ENCODE data around the gene SLC35F2. TPM values are rescaled to one million over a fixed set of nuclear protein-coding genes. Genes with fewer than 3 reads are reported as not detected.
A peak's percentile ranks its signal among the peaks of the same experiment; 100 is the strongest.
"Not testable (repeated sequence)": the region's sequence is repeated elsewhere in the genome, so short reads cannot be mapped to it uniquely, and the experiment has no call there.

SLC35F2 gene
- total and polyA plus RNA-seq, 2 donors (not counting 1 experiment from before 2014, with no cell fraction given), result 2.8 to 7.4 TPM

DNA sequence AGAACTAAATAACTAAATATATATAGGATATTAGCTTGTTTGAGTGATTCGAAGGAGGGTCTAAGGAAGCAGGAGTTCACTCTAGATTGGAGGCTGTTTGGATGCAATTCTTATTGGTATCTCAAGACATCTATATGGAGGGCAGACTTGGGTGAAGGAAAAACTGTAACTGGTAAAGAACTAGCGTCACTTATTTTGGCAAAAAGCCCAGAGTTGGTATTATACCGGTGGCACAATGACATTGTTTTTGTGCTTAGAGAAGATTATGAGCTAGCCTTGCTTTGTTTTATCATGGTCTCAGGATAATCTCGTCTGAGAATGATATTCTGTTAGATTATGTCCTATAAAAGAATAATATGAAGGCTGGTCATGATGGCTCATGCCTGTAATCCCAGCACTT is 6.0 kb upstream of the SLC35F2 start:
- no peaks in the 10 kb centered on the region for H4K20me1 ChIP-seq (ENCODE audit: control insufficient read depth, extremely low read depth, insufficient read depth, low read length)
- no peak overlapping the region for H3K27ac ChIP-seq (ENCODE audit: insufficient read depth, low read length)
- H2AFZ ChIP-seq (ENCODE audit: low read length), result no peak overlapping the region
- H3K27me3 ChIP-seq (ENCODE audit: control insufficient read depth, insufficient read depth, low read length), result no peaks in the 10 kb centered on the region
- peaks cover 1% of the 10 kb centered on the region for H3K4me1 ChIP-seq (ENCODE audit: control insufficient read depth, extremely low read depth, insufficient read depth, low read length)
- no peaks in the 10 kb centered on the region for H3K36me3 ChIP-seq (ENCODE audit: control insufficient read depth, insufficient read depth, low read length)
- no peak for TF ChIP-seq EZH2 (IDR thresholded peaks at IDR 0.05; ENCODE audit: low read length, missing control alignments)
- TF ChIP-seq, protein P1, sequence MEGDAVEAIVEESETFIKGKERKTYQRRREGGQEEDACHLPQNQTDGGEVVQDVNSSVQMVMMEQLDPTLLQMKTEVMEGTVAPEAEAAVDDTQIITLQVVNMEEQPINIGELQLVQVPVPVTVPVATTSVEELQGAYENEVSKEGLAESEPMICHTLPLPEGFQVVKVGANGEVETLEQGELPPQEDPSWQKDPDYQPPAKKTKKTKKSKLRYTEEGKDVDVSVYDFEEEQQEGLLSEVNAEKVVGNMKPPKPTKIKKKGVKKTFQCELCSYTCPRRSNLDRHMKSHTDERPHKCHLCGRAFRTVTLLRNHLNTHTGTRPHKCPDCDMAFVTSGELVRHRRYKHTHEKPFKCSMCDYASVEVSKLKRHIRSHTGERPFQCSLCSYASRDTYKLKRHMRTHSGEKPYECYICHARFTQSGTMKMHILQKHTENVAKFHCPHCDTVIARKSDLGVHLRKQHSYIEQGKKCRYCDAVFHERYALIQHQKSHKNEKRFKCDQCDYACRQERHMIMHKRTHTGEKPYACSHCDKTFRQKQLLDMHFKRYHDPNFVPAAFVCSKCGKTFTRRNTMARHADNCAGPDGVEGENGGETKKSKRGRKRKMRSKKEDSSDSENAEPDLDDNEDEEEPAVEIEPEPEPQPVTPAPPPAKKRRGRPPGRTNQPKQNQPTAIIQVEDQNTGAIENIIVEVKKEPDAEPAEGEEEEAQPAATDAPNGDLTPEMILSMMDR (conservative IDR thresholded peaks at IDR 0.05 in 1 of 2, IDR thresholded peaks at IDR 0.05 in 1 of 2; ENCODE audit: low read depth in 1 of 2, low read length in 2 of 2), result no peak
- no peak for DNase-seq (ENCODE audit: low read depth in 2 of 2)
- no peaks in the 10 kb centered on the region for H3K9me3 ChIP-seq (ENCODE audit: control insufficient read depth, insufficient read depth, low read depth, low read length)
- no peak overlapping the region for H3K4me2 ChIP-seq (ENCODE audit: extremely low read depth, insufficient read depth, low read length)
- no peaks in the 10 kb centered on the region for H3K79me2 ChIP-seq (ENCODE audit: control insufficient read depth, insufficient read depth, low read length)
- H3K4me3 ChIP-seq (replicated peaks in 1 of 4; ENCODE audit: control extremely low read depth in 1 of 4, insufficient read depth in 1 of 4, low read depth in 3 of 4, low read length in 4 of 4), result no peak overlapping the region
- H3K9ac ChIP-seq (ENCODE audit: insufficient read depth, low read length), result no peak overlapping the region

- Histone ChIP-seq H3K4me2 (ENCODE audit: extremely low read depth, insufficient read depth, low read length) (no peak overlapping the region), H4K20me1 (ENCODE audit: control insufficient read depth, extremely low read depth, insufficient read depth, low read length) (no peaks in the 10 kb centered on the region), H3K4me1 (ENCODE audit: control insufficient read depth, extremely low read depth, insufficient read depth, low read length) (peaks cover 3% of the 10 kb centered on the region), H3K79me2 (ENCODE audit: control insufficient read depth, insufficient read depth, low read length) (no peaks in the 10 kb centered on the region), H3K36me3 (ENCODE audit: control insufficient read depth, insufficient read depth, low read length) (no peaks in the 10 kb centered on the region), H3K27me3 (ENCODE audit: control insufficient read depth, insufficient read depth, low read length) (no peaks in the 10 kb centered on the region), H3K4me3 (replicated peaks in 1 of 4; ENCODE audit: control extremely low read depth in 1 of 4, insufficient read depth in 1 of 4, low read depth in 3 of 4, low read length in 4 of 4) (no peak overlapping the region), H2AFZ (ENCODE audit: low read length) (no peak overlapping the region), H3K27ac (ENCODE audit: insufficient read depth, low read length) (no peak overlapping the region), H3K9me3 (ENCODE audit: control insufficient read depth, insufficient read depth, low read depth, low read length) (no peaks in the 10 kb centered on the region), H3K9ac (ENCODE audit: insufficient read depth, low read length) (no peak overlapping the region)
- TF ChIP-seq, protein P1 (conservative IDR thresholded peaks at IDR 0.05 in 1 of 2, IDR thresholded peaks at IDR 0.05 in 1 of 2; ENCODE audit: low read depth in 1 of 2, low read length in 2 of 2), result no peak
- TF ChIP-seq EZH2 (IDR thresholded peaks at IDR 0.05; ENCODE audit: low read length, missing control alignments), result no peak
- DNase-seq (ENCODE audit: low read depth in 2 of 2), result no peak
Observed at GRCh38 chr11:107860688-107861087, 2.1 kb upstream of the SLC35F2 start.

- not testable (repeated sequence) for H3K27ac ChIP-seq (ENCODE audit: insufficient read depth, low read length); H3K9me3 ChIP-seq (ENCODE audit: control insufficient read depth, insufficient read depth, low read depth, low read length); H2AFZ ChIP-seq (ENCODE audit: low read length); H3K79me2 ChIP-seq (ENCODE audit: control insufficient read depth, insufficient read depth, low read length); H3K27me3 ChIP-seq (ENCODE audit: control insufficient read depth, insufficient read depth, low read length); H3K4me2 ChIP-seq (ENCODE audit: extremely low read depth, insufficient read depth, low read length); H3K36me3 ChIP-seq (ENCODE audit: control insufficient read depth, insufficient read depth, low read length); H3K4me1 ChIP-seq (ENCODE audit: control insufficient read depth, extremely low read depth, insufficient read depth, low read length); DNase-seq (ENCODE audit: low read depth in 2 of 2); H3K9ac ChIP-seq (ENCODE audit: insufficient read depth, low read length); H4K20me1 ChIP-seq (ENCODE audit: control insufficient read depth, extremely low read depth, insufficient read depth, low read length)
- peak overlapping the region in 1 of 4 experiments; percentile 93 for H3K4me3 ChIP-seq (replicated peaks in 1 of 4; ENCODE audit: control extremely low read depth in 1 of 4, insufficient read depth in 1 of 4, low read depth in 3 of 4, low read length in 4 of 4)
Observed at GRCh38 chr11:107860240-107860620, 1.6 kb upstream of the SLC35F2 start.

All from fibroblast of lung (primary cell).